GM23248 (cell line): ENCODE results near the gene ATXN7L1. TPM values are rescaled to one million over a fixed set of nuclear protein-coding genes. Genes with fewer than 3 reads are reported as not detected.
A peak's percentile ranks its signal among the peaks of the same experiment; 100 is the strongest.

Experiments
- DNase-seq: peaks from one replicate; pipeline ENCODE4 v3.0.0-alpha.2; 2015
- H2AFZ ChIP-seq: fragments of 200-600 bp; sonication (generic); 2 replicates; pipeline ENCODE4 v1.6.1; 2016; ENCODE audit warnings: antibody characterized with exemption
- H3F3A ChIP-seq: fragments of 200-600 bp; sonication (generic); 2 replicates; pipeline ENCODE4 v1.6.1; 2016; ENCODE audit warnings: mild to moderate bottlenecking, antibody characterized with exemption, mixed run types; ENCODE audit not compliant: insufficient read depth
- H3K27ac ChIP-seq: fragments of 200-600 bp; sonication (generic); 2 replicates; pipeline ENCODE4 v1.5.1; 2016; ENCODE audit warnings: mild to moderate bottlenecking
- H3K27me3 ChIP-seq: fragments of 200-600 bp; sonication (generic); replicated peaks from 2 replicates; pipeline ENCODE4 v1.6.1; 2016; ENCODE audit warnings: mild to moderate bottlenecking; ENCODE audit not compliant: insufficient read depth
- H3K36me3 ChIP-seq: fragments of 200-600 bp; sonication (generic); 2 replicates; pipeline ENCODE4 v1.6.1; 2016; ENCODE audit warnings: low read depth, mild to moderate bottlenecking
- H3K4me1 ChIP-seq: fragments of 200-600 bp; sonication (generic); 2 replicates; pipeline ENCODE4 v1.6.1; 2016; ENCODE audit warnings: mild to moderate bottlenecking; ENCODE audit not compliant: insufficient read depth
- H3K4me2 ChIP-seq: fragments of 200-600 bp; sonication (generic); one replicate; pipeline ENCODE4 v1.6.1; 2016; ENCODE audit warnings: mild to moderate bottlenecking; ENCODE audit not compliant: unreplicated experiment
- H3K4me3 ChIP-seq: fragments of 200-600 bp; sonication (generic); 2 replicates; pipeline ENCODE4 v1.5.1; 2016; ENCODE audit warnings: mild to moderate bottlenecking
- H3K79me2 ChIP-seq: fragments of 200-600 bp; sonication (generic); 2 replicates; pipeline ENCODE4 v1.6.1; 2016; ENCODE audit warnings: mild to moderate bottlenecking; ENCODE audit not compliant: insufficient read depth
- H3K9ac ChIP-seq: fragments of 200-600 bp; sonication (generic); 2 replicates; pipeline ENCODE4 v1.6.1; 2016; ENCODE audit warnings: mild to moderate bottlenecking
- H3K9me2 ChIP-seq: fragments of 200-600 bp; sonication (generic); 2 replicates; pipeline ENCODE4 v1.6.1; 2016; ENCODE audit warnings: mixed run types, mild to moderate bottlenecking, moderate library complexity; ENCODE audit not compliant: insufficient read depth
- H3K9me3 ChIP-seq: fragments of 200-600 bp; sonication (generic); one replicate; pipeline ENCODE4 v1.6.1; 2017; ENCODE audit warnings: low read depth
- H4K20me1 ChIP-seq: fragments of 200-600 bp; sonication (generic); 2 replicates; pipeline ENCODE4 v1.6.0; 2016; ENCODE audit not compliant: insufficient read depth
- EZH2 ChIP-seq: fragments of 200-600 bp; sonication (generic); IDR thresholded peaks from 2 replicates; pipeline ENCODE4 v1.6.1; 2018; ENCODE audit warnings: antibody characterized with exemption, mild to moderate bottlenecking; ENCODE audit not compliant: insufficient read depth, poor library complexity, severe bottlenecking
- EZH2phosphoT487 ChIP-seq: fragments of 200-600 bp; sonication (generic); IDR thresholded peaks from 2 replicates; pipeline ENCODE4 v1.6.1; 2018; ENCODE audit warnings: antibody characterized with exemption, moderate library complexity, mild to moderate bottlenecking, low read depth; ENCODE audit not compliant: insufficient read depth
- WGBS, 2 experiments: methylation state at CpG; one replicate each; pipeline ENCODE4 v1.1.6; 2015 to 2017; ENCODE audit warnings: low lambda C conversion rate in 2 of 2, low coverage in 1 of 2; ENCODE audit errors: missing lambda C conversion rate in 2 of 2; 5-methylcytosine and 5-hydroxymethylcytosine counted together
- in situ Hi-C: fragments of 300-500 bp; cut with MboI; formaldehyde crosslinking; loops from 2 replicates; pipeline ENCODE4 v1.15.0; 2020
- polyA plus RNA-seq: library from polyadenylated mRNA; unstranded; fragments of >200 nt; fragmentation: Nextera tagmentation; extraction: Ambion mirVana; gene quantifications from 2 replicates; pipeline ENCODE4 v1.2.1, GENCODE V29; 2016
- total RNA-seq: library from RNA; depleted of rRNA; stranded (reverse); fragments of >200 nt; shearing (Covaris generic); gene quantifications from 2 replicates; pipeline ENCODE4 v1.2.3, GENCODE V29; 2014

Gene ATXN7L1
- total and polyA plus RNA-seq, 2 experiments from 2014 or later = 3.7 to 4.5 TPM

GRCh38 chr7:105807448-105807762 lies 69.0 kb downstream of the ATXN7L1 start:
- Histone ChIP-seq H4K20me1 (no peaks in the 10 kb centered on the region), H3K4me2 (no peak overlapping the region), H3K27me3 (no peaks in the 10 kb centered on the region), H2AFZ (no peak overlapping the region), H3K9me2 (no peaks in the 10 kb centered on the region), H3F3A (peaks cover 4% of the 10 kb centered on the region; the same call in 1 of the 2 replicates), H3K9ac (no peak overlapping the region), H3K79me2 (no peaks in the 10 kb centered on the region; the same call in none of the 2 replicates), H3K36me3 (no peaks in the 10 kb centered on the region), H3K4me1 (peaks cover 18% of the 10 kb centered on the region), H3K27ac (no peak overlapping the region), H3K9me3 (no peaks in the 10 kb centered on the region), H3K4me3 (no peak overlapping the region)
- in situ Hi-C loops = no loop called here
- DNase-seq = no peak
- TF ChIP-seq EZH2 (no peak), EZH2phosphoT487 (no peak)
- 100% methylated on average over 4 of the region's 4 CpGs for WGBS, 2 experiments

- peak; percentile 92 for DNase-seq
- no peaks in the 10 kb centered on the region for H3K9me3 ChIP-seq
- peak overlapping the region; percentile 28 for H3K4me2 ChIP-seq
- peaks cover 18% of the 10 kb centered on the region for H3K4me1 ChIP-seq
- H3K9me2 ChIP-seq = no peaks in the 10 kb centered on the region
- no peak overlapping the region for H3K4me3 ChIP-seq
- 41 to 42% methylated on average over 5 of the region's 5 CpGs for WGBS, 2 experiments
- H4K20me1 ChIP-seq = no peaks in the 10 kb centered on the region
- H3K36me3 ChIP-seq = no peaks in the 10 kb centered on the region
- H3K27me3 ChIP-seq = no peaks in the 10 kb centered on the region
- no peak for TF ChIP-seq EZH2
- TF ChIP-seq EZH2phosphoT487 = no peak
- H3F3A ChIP-seq = peaks cover 4% of the 10 kb centered on the region; the same call in 1 of the 2 replicates
- H2AFZ ChIP-seq = no peak overlapping the region
- H3K79me2 ChIP-seq = no peaks in the 10 kb centered on the region; the same call in none of the 2 replicates
- in situ Hi-C loops = no loop called here
- H3K27ac ChIP-seq = peak overlapping the region; percentile 13; the same call in 1 of the 2 replicates
- peak overlapping the region; percentile 26; the same call in 1 of the 2 replicates for H3K9ac ChIP-seq
Observed at GRCh38 chr7:105806592-105807447, 69.6 kb downstream of the ATXN7L1 start.

- Histone ChIP-seq H3K4me1 (peaks cover 23% of the 10 kb centered on the region), H3K27me3 (no peaks in the 10 kb centered on the region), H3K9me2 (no peaks in the 10 kb centered on the region), H2AFZ (no peak overlapping the region), H3K9me3 (no peaks in the 10 kb centered on the region), H3K36me3 (no peaks in the 10 kb centered on the region), H3K9ac (no peak overlapping the region), H4K20me1 (no peaks in the 10 kb centered on the region), H3F3A (peaks cover 9% of the 10 kb centered on the region; the same call in 1 of the 2 replicates), H3K27ac (no peak overlapping the region), H3K79me2 (no peaks in the 10 kb centered on the region; the same call in none of the 2 replicates), H3K4me3 (no peak overlapping the region), H3K4me2 (no peak overlapping the region)
- TF ChIP-seq EZH2phosphoT487 = no peak
- no peak for TF ChIP-seq EZH2
- DNase-seq = no peak
- WGBS, 2 experiments = 74 to 77% methylated on average over 11 of the region's 11 CpGs
- in situ Hi-C loops = no loop called here
Observed at GRCh38 chr7:105805447-105806019, 70.9 kb downstream of the ATXN7L1 start.

- Histone ChIP-seq H3K9me2 (no peaks in the 10 kb centered on the region), H3K4me2 (no peak overlapping the region), H3K9ac (no peak overlapping the region), H3K9me3 (no peaks in the 10 kb centered on the region), H3K36me3 (no peaks in the 10 kb centered on the region), H3F3A (0 out of 2 replicates have a peak, but pooled peaks cover 5% of the 10 kb centered on the region), H4K20me1 (no peaks in the 10 kb centered on the region), H3K4me3 (no peak overlapping the region), H2AFZ (no peak overlapping the region), H3K27me3 (no peaks in the 10 kb centered on the region), H3K27ac (no peak overlapping the region), H3K4me1 (peaks cover 28% of the 10 kb centered on the region), H3K79me2 (no peaks in the 10 kb centered on the region; the same call in none of the 2 replicates)
- 92 to 100% methylated on average over 2 of the region's 2 CpGs for WGBS, 2 experiments
- DNase-seq = no peak
- in situ Hi-C loops = no loop called here
- no peak for TF ChIP-seq EZH2
- no peak for TF ChIP-seq EZH2phosphoT487
Observed at GRCh38 chr7:105803429-105803736, 73.0 kb downstream of the ATXN7L1 start.
